Trophoblast cell (in vitro differentiated cells and primary cell): ENCODE data around the gene TDRD12.
A peak's percentile ranks its signal among the peaks of the same experiment; 100 is the strongest.
"Not testable (repeated sequence)": the region's sequence is repeated elsewhere in the genome, so short reads cannot be mapped to it uniquely, and the experiment has no call there.

Experiments used
- DNase-seq, 2 donors: peaks; one replicate each; pipeline ENCODE4 v3.0.0-alpha.2; 2016
- H2AFZ ChIP-seq: 2 replicates; pipeline ENCODE4 v1.6.1; 2013; ENCODE audit warnings: low read length, moderate library complexity, mild to moderate bottlenecking; ENCODE audit not compliant: insufficient read depth, poor library complexity
- H2AK5ac ChIP-seq: 2 replicates; pipeline ENCODE4 v1.6.1; 2013; ENCODE audit warnings: mild to moderate bottlenecking, low read length
- H2BK120ac ChIP-seq: 2 replicates; pipeline ENCODE4 v1.6.1; 2013; ENCODE audit warnings: low read length, mild to moderate bottlenecking, moderate library complexity; ENCODE audit not compliant: insufficient read depth, poor library complexity
- H2BK12ac ChIP-seq: 2 replicates; pipeline ENCODE4 v1.6.1; 2013; ENCODE audit warnings: mild to moderate bottlenecking, low read length, moderate library complexity
- H2BK5ac ChIP-seq: 2 replicates; pipeline ENCODE4 v1.6.1; 2013; ENCODE audit warnings: low read length, low read depth, moderate library complexity, mild to moderate bottlenecking; ENCODE audit not compliant: poor library complexity
- H3K14ac ChIP-seq: 2 replicates; pipeline ENCODE4 v1.6.1; 2013; ENCODE audit warnings: mild to moderate bottlenecking, low read length
- H3K18ac ChIP-seq: 2 replicates; pipeline ENCODE4 v1.6.1; 2013; ENCODE audit warnings: mild to moderate bottlenecking, low read length
- H3K23ac ChIP-seq: 2 replicates; pipeline ENCODE4 v1.6.1; 2013; ENCODE audit warnings: low read length
- H3K27ac ChIP-seq: 2 replicates; pipeline ENCODE4 v1.5.1; 2013; ENCODE audit warnings: low read depth, mild to moderate bottlenecking, inconsistent platforms, low read length, moderate library complexity
- H3K27me3 ChIP-seq: 2 replicates; pipeline ENCODE4 v1.6.1; 2013; ENCODE audit warnings: inconsistent platforms, mild to moderate bottlenecking, low read length, moderate library complexity; ENCODE audit not compliant: insufficient read depth
- H3K36me3 ChIP-seq, 2 experiments: 1 replicate in 1 of 2; 2 replicates in 1 of 2; pipeline ENCODE4 v1.6.1; 2013; ENCODE audit warnings: low read length in 2 of 2, mild to moderate bottlenecking in 2 of 2, moderate library complexity in 1 of 2; ENCODE audit not compliant: insufficient read depth in 2 of 2, control insufficient read depth in 1 of 2
- H3K4ac ChIP-seq: 2 replicates; pipeline ENCODE4 v1.6.1; 2013; ENCODE audit warnings: low read depth, mild to moderate bottlenecking, low read length, moderate library complexity
- H3K4me1 ChIP-seq, 2 experiments: 1 replicate in 1 of 2; 2 replicates in 1 of 2; pipeline ENCODE4 v1.6.1; 2013; ENCODE audit warnings: low read length in 2 of 2, mild to moderate bottlenecking in 2 of 2, moderate library complexity in 1 of 2; ENCODE audit not compliant: insufficient read depth in 2 of 2, control insufficient read depth in 1 of 2
- H3K4me2 ChIP-seq: 2 replicates; pipeline ENCODE4 v1.6.1; 2013; ENCODE audit warnings: inconsistent platforms, mild to moderate bottlenecking, low read length, moderate library complexity
- H3K4me3 ChIP-seq: 2 replicates; pipeline ENCODE4 v1.5.1; 2013; ENCODE audit warnings: mild to moderate bottlenecking, low read depth, low read length, inconsistent platforms
- H3K79me1 ChIP-seq: one replicate; pipeline ENCODE4 v1.6.1; 2013; ENCODE audit warnings: low read length
- H3K79me2 ChIP-seq: 2 replicates; pipeline ENCODE4 v1.6.1; 2013; ENCODE audit warnings: low read length, mild to moderate bottlenecking; ENCODE audit not compliant: control insufficient read depth, insufficient read depth, poor library complexity
- H3K9ac ChIP-seq: 2 replicates; pipeline ENCODE4 v1.6.1; 2013; ENCODE audit warnings: mild to moderate bottlenecking, low read length
- H3K9me3 ChIP-seq: 2 replicates; pipeline ENCODE4 v1.6.1; 2013; ENCODE audit warnings: low read depth, mild to moderate bottlenecking, control low read depth, inconsistent platforms, low read length; ENCODE audit not compliant: insufficient read depth
- H4K12ac ChIP-seq: 2 replicates; pipeline ENCODE4 v1.6.1; 2013; ENCODE audit warnings: low read depth, mild to moderate bottlenecking, low read length, moderate library complexity
- H4K8ac ChIP-seq: 2 replicates; pipeline ENCODE4 v1.6.1; 2013; ENCODE audit warnings: low read depth, mild to moderate bottlenecking, low read length, moderate library complexity
- H4K91ac ChIP-seq: one replicate; pipeline ENCODE4 v1.6.1; 2013; ENCODE audit warnings: low read depth, mild to moderate bottlenecking, low read length, moderate library complexity
- WGBS: extraction: QIAGEN DNeasy Blood & Tissue Kit; methylation state at CpG from one replicate; pipeline ENCODE4 v1.1.7; 2013; ENCODE audit warnings: missing lambda C conversion rate; ENCODE audit not compliant: insufficient read length, insufficient coverage; ENCODE audit errors: extremely low coverage; 5-methylcytosine and 5-hydroxymethylcytosine counted together

Gene TDRD12

GRCh38 chr19:32691952-32692726, 27.4 kb upstream of the TDRD12 start:
- peak overlapping the region; percentile 61 for H4K12ac ChIP-seq
- peak overlapping the region; percentile 54 for H3K9ac ChIP-seq
- H3K79me2 ChIP-seq, result peaks cover 5% of the 10 kb centered on the region
- H2BK12ac ChIP-seq, result no peak overlapping the region
- peaks cover 10% of the 10 kb centered on the region for H3K79me1 ChIP-seq
- H3K4me1 ChIP-seq, result peaks cover 9 to 12% of the 10 kb centered on the region in 2 experiments
- H3K27me3 ChIP-seq, result no peaks in the 10 kb centered on the region
- peak overlapping the region; percentile 49 for H3K4ac ChIP-seq
- H3K14ac ChIP-seq, result peak overlapping the region; percentile 91
- peak overlapping the region; percentile 92 for H2AFZ ChIP-seq
- H3K23ac ChIP-seq, result no peak overlapping the region
- peak overlapping the region; percentile 14 for H2BK5ac ChIP-seq
- H3K4me2 ChIP-seq, result peak overlapping the region; percentile 78
- H2BK120ac ChIP-seq, result peak overlapping the region; percentile 48
- peak overlapping the region; percentile 55 for H3K18ac ChIP-seq
- peak; percentile 29 to 54 for DNase-seq
- peak overlapping the region; percentile 73 for H3K4me3 ChIP-seq
- H2AK5ac ChIP-seq, result peak overlapping the region; percentile 84
- H3K27ac ChIP-seq, result no peak overlapping the region
- peak overlapping the region; percentile 74 for H4K91ac ChIP-seq
- H4K8ac ChIP-seq, result peak overlapping the region; percentile 78
- WGBS, result no CpG with 5 or more reads among the region's 93 CpGs
- no peaks in the 10 kb centered on the region for H3K9me3 ChIP-seq
- H3K36me3 ChIP-seq, result no peaks in the 10 kb centered on the region

GRCh38 chr19:32692727-32693061, 26.9 kb upstream of the TDRD12 start:
- peak overlapping the region; percentile 74 for H4K91ac ChIP-seq
- no peak overlapping the region for H3K4me3 ChIP-seq
- H3K27ac ChIP-seq, result no peak overlapping the region
- no peak overlapping the region for H3K23ac ChIP-seq
- H3K4me2 ChIP-seq, result peak overlapping the region; percentile 78
- H2BK5ac ChIP-seq, result no peak overlapping the region
- H2BK12ac ChIP-seq, result no peak overlapping the region
- H3K14ac ChIP-seq, result peak overlapping the region; percentile 73
- peaks cover 10% of the 10 kb centered on the region for H3K79me1 ChIP-seq
- no peaks in the 10 kb centered on the region for H3K9me3 ChIP-seq
- no peak overlapping the region for H2AFZ ChIP-seq
- H2AK5ac ChIP-seq, result peak overlapping the region; percentile 84
- H3K4ac ChIP-seq, result peak overlapping the region; percentile 49
- no peak for DNase-seq
- WGBS, result no CpG with 5 or more reads among the region's 7 CpGs
- peaks cover 9 to 12% of the 10 kb centered on the region in 2 experiments for H3K4me1 ChIP-seq
- H3K79me2 ChIP-seq, result peaks cover 5% of the 10 kb centered on the region
- peak overlapping the region; percentile 48 for H2BK120ac ChIP-seq
- peak overlapping the region; percentile 55 for H3K18ac ChIP-seq
- peak overlapping the region; percentile 61 for H4K12ac ChIP-seq
- H4K8ac ChIP-seq, result peak overlapping the region; percentile 78
- no peaks in the 10 kb centered on the region for H3K36me3 ChIP-seq
- H3K27me3 ChIP-seq, result no peaks in the 10 kb centered on the region
- no peak overlapping the region for H3K9ac ChIP-seq

GRCh38 chr19:32693151-32694108, 26.1 kb upstream of the TDRD12 start:
- H4K8ac ChIP-seq, H4K91ac ChIP-seq, H2BK12ac ChIP-seq, H3K14ac ChIP-seq, H3K79me2 ChIP-seq, DNase-seq, H3K27me3 ChIP-seq, H2AK5ac ChIP-seq, H3K9ac ChIP-seq, H3K36me3 ChIP-seq, H3K18ac ChIP-seq, H4K12ac ChIP-seq, H2BK120ac ChIP-seq, H3K4ac ChIP-seq, H3K23ac ChIP-seq, H3K4me3 ChIP-seq, H3K27ac ChIP-seq, H3K9me3 ChIP-seq, H2AFZ ChIP-seq, H2BK5ac ChIP-seq: not testable (repeated sequence)
- peaks cover 9 to 12% of the 10 kb centered on the region in 2 experiments for H3K4me1 ChIP-seq
- peaks cover 10% of the 10 kb centered on the region for H3K79me1 ChIP-seq
- peak overlapping the region; percentile 20 for H3K4me2 ChIP-seq
- no CpG with 5 or more reads among the region's 20 CpGs for WGBS

- DNase-seq, result peak; percentile 27 to 66
- H3K14ac ChIP-seq, H2BK12ac ChIP-seq, H3K27me3 ChIP-seq, H3K18ac ChIP-seq, H3K9ac ChIP-seq, H4K8ac ChIP-seq, H2BK120ac ChIP-seq, H3K4ac ChIP-seq, H3K9me3 ChIP-seq, H2AFZ ChIP-seq, H3K23ac ChIP-seq, H4K91ac ChIP-seq, H2AK5ac ChIP-seq, H4K12ac ChIP-seq, H3K79me2 ChIP-seq, H3K4me3 ChIP-seq, H3K27ac ChIP-seq, H3K36me3 ChIP-seq, H2BK5ac ChIP-seq: not testable (repeated sequence)
- Histone ChIP-seq H3K4me1 (peaks cover 9 to 12% of the 10 kb centered on the region in 2 experiments), H3K79me1 (peaks cover 10% of the 10 kb centered on the region), H3K4me2 (peak overlapping the region; percentile 48)
- no CpG with 5 or more reads among the region's 2 CpGs for WGBS
These were observed 25.3 kb upstream of the TDRD12 start for GRCh38 chr19:32694316-32694715.
